ENCODE data around the gene RINL.

- TF ChIP-seq CTCF (IDR thresholded peaks at IDR 0.05 in 4 of 5, conservative IDR thresholded peaks at IDR 0.05 in 1 of 5) (no peak), POLR2A (IDR thresholded peaks at IDR 0.05) (no peak)
These were observed 40.4 kb downstream of the RINL start for GRCh38 chr19:38837656-38838121.
